Memory B cell (primary cell): Measurements from ENCODE around the gene AP2B1.
A peak's percentile ranks its signal among the peaks of the same experiment; 100 is the strongest.

Source experiments
- ATAC-seq: fragments of 150-1000 bp; cut with Tn5 transposase; 2 replicates; pipeline ENCODE4 v1.10.0; 2021; ENCODE audit warnings: low read depth, mild to moderate bottlenecking, moderate library complexity
- DNase-seq, 2 donors: peaks; one replicate each; pipeline ENCODE4 v3.0.0; 2022; ENCODE audit warnings: low spot score in 2 of 2
- H3K27ac Mint-ChIP-seq: one replicate; pipeline ENCODE4 v1.8.0; 2022; ENCODE audit warnings: mild to moderate bottlenecking, moderate library complexity, mixed read lengths
- H3K27me3 Mint-ChIP-seq: one replicate; pipeline ENCODE4 v1.8.0; 2022; ENCODE audit warnings: mixed read lengths
- H3K36me3 Mint-ChIP-seq: one replicate; pipeline ENCODE4 v1.8.0; 2022; ENCODE audit warnings: mild to moderate bottlenecking, mixed read lengths
- H3K4me1 Mint-ChIP-seq: one replicate; pipeline ENCODE4 v1.8.0; 2022; ENCODE audit warnings: mixed read lengths
- H3K4me3 Mint-ChIP-seq: one replicate; pipeline ENCODE4 v1.8.0; 2022; ENCODE audit warnings: mild to moderate bottlenecking, moderate library complexity, mixed read lengths
- H3K9me3 Mint-ChIP-seq: one replicate; pipeline ENCODE4 v1.8.0; 2022; ENCODE audit warnings: mixed read lengths

Gene AP2B1

DNA sequence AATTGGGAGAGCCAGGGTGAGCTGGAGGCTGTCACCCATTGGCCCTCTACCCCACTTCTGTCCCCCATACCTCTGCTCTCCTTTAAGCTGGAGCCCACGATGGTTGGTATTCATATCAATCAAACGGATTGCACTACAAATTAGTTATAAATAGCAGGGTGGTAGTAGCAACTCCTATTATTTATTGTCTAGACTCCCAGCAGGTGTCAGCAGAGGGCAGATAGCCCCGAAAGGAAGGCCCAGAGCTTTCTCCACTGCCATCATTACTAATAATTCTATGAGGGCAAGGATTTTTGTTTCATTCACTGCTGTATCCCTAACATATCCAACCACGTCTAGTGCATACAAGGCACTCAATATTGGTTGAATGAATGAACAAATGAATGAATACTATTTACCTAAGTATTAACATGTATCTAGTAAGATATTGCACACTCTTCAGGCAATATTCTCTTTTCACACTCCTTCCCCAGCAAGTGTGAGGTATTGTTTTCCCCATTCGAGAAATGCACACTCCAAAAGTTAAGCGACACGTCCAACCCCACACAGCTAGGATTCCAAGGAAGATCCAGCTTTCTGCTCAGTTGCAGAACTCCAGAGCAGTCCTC lies 179.9 kb downstream of the AP2B1 start:
- Mint-ChIP-seq H3K4me1 (peaks cover 7% of the 10 kb centered on the region), H3K27ac (no peak overlapping the region), H3K27me3 (peaks cover 8% of the 10 kb centered on the region), H3K4me3 (no peak overlapping the region), H3K36me3 (peaks cover 4% of the 10 kb centered on the region), H3K9me3 (no peaks in the 10 kb centered on the region)
- peak in 1 of 2 donors; percentile 28 for DNase-seq
- ATAC-seq: no peak

DNA sequence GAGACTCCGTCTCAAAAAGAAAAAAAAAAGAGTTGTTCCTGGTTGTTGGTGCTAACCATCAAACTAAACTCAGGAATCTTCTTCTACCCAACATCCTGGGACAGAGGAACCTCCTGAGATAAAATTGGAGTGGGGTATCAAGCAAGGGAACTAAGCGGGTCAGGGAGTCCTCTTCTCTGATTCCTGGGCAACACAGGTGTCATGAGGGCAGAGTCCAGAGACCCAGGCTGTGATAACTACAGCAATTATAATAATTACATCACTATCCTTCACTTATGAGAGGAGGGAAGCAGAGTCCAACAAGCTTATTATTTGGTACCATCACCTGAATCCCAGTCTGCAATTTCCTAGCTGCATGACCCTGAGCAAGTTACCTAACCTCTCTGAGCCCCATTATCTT lies 181.7 kb downstream of the AP2B1 start:
- H3K27me3 Mint-ChIP-seq: peaks cover 12% of the 10 kb centered on the region
- no peak overlapping the region for H3K27ac Mint-ChIP-seq
- no peak overlapping the region for H3K4me3 Mint-ChIP-seq
- ATAC-seq: no peak
- H3K4me1 Mint-ChIP-seq: peaks cover 6% of the 10 kb centered on the region
- H3K36me3 Mint-ChIP-seq: peaks cover 3% of the 10 kb centered on the region
- no peaks in the 10 kb centered on the region for H3K9me3 Mint-ChIP-seq
- no peak for DNase-seq

- no peak overlapping the region for H3K4me3 Mint-ChIP-seq
- H3K9me3 Mint-ChIP-seq: no peaks in the 10 kb centered on the region
- peaks cover 3% of the 10 kb centered on the region for H3K36me3 Mint-ChIP-seq
- ATAC-seq (no peak), DNase-seq (no peak)
- H3K4me1 Mint-ChIP-seq: no peaks in the 10 kb centered on the region
- no peak overlapping the region for H3K27ac Mint-ChIP-seq
- peaks cover 16% of the 10 kb centered on the region for H3K27me3 Mint-ChIP-seq
Measured at GRCh38 chr17:35769895-35770486, 182.9 kb downstream of the AP2B1 start.

- ATAC-seq (no peak), DNase-seq (no peak)
- Mint-ChIP-seq H3K4me3 (no peak overlapping the region), H3K4me1 (no peaks in the 10 kb centered on the region), H3K27ac (no peak overlapping the region), H3K9me3 (no peaks in the 10 kb centered on the region), H3K27me3 (peaks cover 14% of the 10 kb centered on the region), H3K36me3 (peaks cover 3% of the 10 kb centered on the region)
Measured at GRCh38 chr17:35773129-35773528, 186.0 kb downstream of the AP2B1 start.

GRCh38 chr17:35773679-35774425 lies 186.7 kb downstream of the AP2B1 start:
- no peak overlapping the region for H3K27ac Mint-ChIP-seq
- DNase-seq: no peak
- H3K36me3 Mint-ChIP-seq: peaks cover 3% of the 10 kb centered on the region
- no peaks in the 10 kb centered on the region for H3K9me3 Mint-ChIP-seq
- H3K4me3 Mint-ChIP-seq: no peak overlapping the region
- peaks cover 14% of the 10 kb centered on the region for H3K27me3 Mint-ChIP-seq
- no peak for ATAC-seq
- H3K4me1 Mint-ChIP-seq: no peaks in the 10 kb centered on the region

DNA sequence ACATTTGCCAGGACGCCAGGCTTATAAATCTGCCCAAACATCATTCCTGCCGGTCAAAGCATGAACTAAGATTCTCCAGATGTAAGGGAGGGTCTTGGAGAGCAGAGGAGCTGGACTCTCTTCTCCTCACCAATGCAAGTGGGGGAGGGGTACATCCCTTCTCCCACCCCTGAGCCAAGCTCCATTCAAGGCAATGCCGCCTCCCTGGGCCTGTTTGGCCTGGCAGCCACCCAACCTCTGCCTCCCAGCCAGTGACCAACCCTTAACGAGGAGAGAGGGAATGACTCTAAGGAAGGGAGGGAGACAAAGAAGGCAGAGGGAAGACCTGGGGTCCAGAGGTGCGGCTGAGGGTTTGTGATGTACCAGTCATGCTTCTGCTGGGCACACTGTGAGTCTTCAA lies 187.4 kb downstream of the AP2B1 start:
- H3K9me3 Mint-ChIP-seq: no peaks in the 10 kb centered on the region
- no peak overlapping the region for H3K4me3 Mint-ChIP-seq
- peaks cover under 1% of the 10 kb centered on the region for H3K36me3 Mint-ChIP-seq
- DNase-seq: no peak
- no peaks in the 10 kb centered on the region for H3K4me1 Mint-ChIP-seq
- ATAC-seq: no peak
- no peak overlapping the region for H3K27ac Mint-ChIP-seq
- peaks cover 13% of the 10 kb centered on the region for H3K27me3 Mint-ChIP-seq

- no peaks in the 10 kb centered on the region for H3K4me1 Mint-ChIP-seq
- no peak overlapping the region for H3K4me3 Mint-ChIP-seq
- DNase-seq: no peak
- no peaks in the 10 kb centered on the region for H3K36me3 Mint-ChIP-seq
- peaks cover 13% of the 10 kb centered on the region for H3K27me3 Mint-ChIP-seq
- no peaks in the 10 kb centered on the region for H3K9me3 Mint-ChIP-seq
- H3K27ac Mint-ChIP-seq: no peak overlapping the region
- ATAC-seq: no peak
Measured at GRCh38 chr17:35775039-35775438, 187.9 kb downstream of the AP2B1 start.

DNA sequence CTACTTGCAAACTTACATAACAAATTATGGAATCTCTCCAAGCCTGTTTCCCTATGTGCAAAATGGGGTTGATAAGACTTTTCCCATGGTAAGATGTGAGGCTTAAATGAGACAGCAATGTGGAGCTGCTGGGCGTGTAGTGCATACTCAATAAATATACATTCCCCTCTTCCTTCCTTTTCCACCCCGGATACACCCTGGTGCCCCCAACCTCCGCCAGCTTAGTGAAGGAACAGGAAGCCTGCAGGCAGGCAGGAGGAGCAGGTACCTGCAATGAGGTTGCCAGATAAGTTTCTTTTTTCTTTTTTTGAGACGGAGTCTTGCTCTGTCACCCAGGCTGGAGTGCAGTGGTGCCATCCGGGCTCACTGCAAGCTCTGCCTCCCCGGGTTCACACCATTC lies 188.5 kb downstream of the AP2B1 start:
- no peak for ATAC-seq
- no peak for DNase-seq
- Mint-ChIP-seq H3K9me3 (no peaks in the 10 kb centered on the region), H3K27ac (no peak overlapping the region), H3K4me3 (no peak overlapping the region), H3K4me1 (no peaks in the 10 kb centered on the region), H3K36me3 (no peaks in the 10 kb centered on the region), H3K27me3 (peaks cover 11% of the 10 kb centered on the region)
